ENCODE data around the gene VPS9D1.

GRCh38 chr16:89709716-89710432, 10.8 kb downstream of the VPS9D1 start:
- TF ChIP-seq EGR1 (IDR thresholded peaks at IDR 0.05) = no peak
- TF ChIP-seq RAD21 (IDR thresholded peaks at IDR 0.05; ENCODE audit: low read depth) = no peak
- no peak for TF ChIP-seq EP300 (IDR thresholded peaks at IDR 0.05; ENCODE audit: borderline replicate concordance)
- TF ChIP-seq REST (IDR thresholded peaks at IDR 0.05; ENCODE audit: low read depth) = no peak
- no peak for TF ChIP-seq YY1 (IDR thresholded peaks at IDR 0.05; ENCODE audit: low read depth)
- TF ChIP-seq USF1 (IDR thresholded peaks at IDR 0.05) = no peak

All from Ishikawa (cell line).